Peyer's patch (tissue), 4 donors: ENCODE results near the gene TPM2.

Experiments
- CTCF ChIP-seq, 6 experiments: fragments of 450-650 bp in 4 of 6; fragments of 200-600 bp in 2 of 6; sonication (generic) in 1 of 6; IDR thresholded peaks; one replicate each; pipeline ENCODE4 v1.5.1; 2017 to 2019; ENCODE audit warnings: antibody characterized with exemption in 6 of 6, mild to moderate bottlenecking in 3 of 6, moderate library complexity in 1 of 6
- POLR2A ChIP-seq, 2 donors: fragments of 450-650 bp; IDR thresholded peaks; one replicate each; pipeline ENCODE4 v1.5.1; 2017; ENCODE audit warnings: antibody characterized with exemption in 2 of 2, mild to moderate bottlenecking in 2 of 2, moderate library complexity in 2 of 2

- TF ChIP-seq CTCF (IDR thresholded peaks at IDR 0.05) (no peak), POLR2A (IDR thresholded peaks at IDR 0.05) (no peak)
Observed at GRCh38 chr9:35659340-35659739, 30.4 kb downstream of the TPM2 start.
